H1 (cell line): ENCODE measurements around the gene RAN. TPM values are rescaled to one million over a fixed set of nuclear protein-coding genes. Genes with fewer than 3 reads are reported as not detected.
A peak's percentile ranks its signal among the peaks of the same experiment; 100 is the strongest.

ENCODE experiments used
- CTCF ChIA-PET: fragments of 300-600 bp; sonication (Branson Sonifier 250); formaldehyde crosslinking; loops from one replicate; lab custom pipeline; 2021; ENCODE audit not compliant: partially characterized antibody; lab: Charles Lee
- POLR2A ChIA-PET: fragments of 300-600 bp; sonication (Branson Sonifier 250); formaldehyde crosslinking; loops from one replicate; lab custom pipeline; 2021; ENCODE audit warnings: inconsistent platforms; ENCODE audit not compliant: partially characterized antibody; lab: Charles Lee
- DNase-seq, 2 experiments: peaks; one replicate each; pipeline versions ENCODE4 v3.0.0 to v3.0.0-alpha.2; 2010 to 2022; ENCODE audit warnings: low spot score in 2 of 2, low read depth in 1 of 2, mixed read lengths in 1 of 2
- FAIRE-seq: peaks from 2 replicates; lab custom pipeline; 2011; peaks lifted over from hg19 to GRCh38; lab: Jason Lieb, UNC
- H2AFZ ChIP-seq: 2 replicates; pipeline ENCODE4 v1.8.1; 2012; ENCODE audit warnings: low read length, inconsistent platforms
- H2AK5ac ChIP-seq: 2 replicates; pipeline ENCODE4 v1.6.1; 2013; ENCODE audit warnings: low read depth, low read length
- H2BK120ac ChIP-seq: replicated peaks from 2 replicates; pipeline ENCODE3; 2013; ENCODE audit warnings: low read depth, low read length, inconsistent platforms
- H2BK12ac ChIP-seq: 2 replicates; pipeline ENCODE4 v1.6.1; 2013; ENCODE audit warnings: low read depth, low read length
- H2BK15ac ChIP-seq: 2 replicates; pipeline ENCODE4 v1.6.1; 2013; ENCODE audit warnings: low read length
- H2BK20ac ChIP-seq: 2 replicates; pipeline ENCODE4 v1.6.1; 2013; ENCODE audit warnings: low read length
- H2BK5ac ChIP-seq: 2 replicates; pipeline ENCODE4 v1.6.1; 2013; ENCODE audit warnings: low read depth, low read length
- H3K14ac ChIP-seq: 2 replicates; pipeline ENCODE4 v1.6.1; 2013; ENCODE audit warnings: inconsistent platforms; ENCODE audit not compliant: insufficient read length
- H3K18ac ChIP-seq: 2 replicates; pipeline ENCODE4 v1.6.1; 2013; ENCODE audit warnings: low read length; ENCODE audit errors: extremely low read depth
- H3K23ac ChIP-seq: 2 replicates; pipeline ENCODE4 v1.6.1; 2013; ENCODE audit warnings: inconsistent platforms; ENCODE audit not compliant: insufficient read length
- H3K23me2 ChIP-seq: 2 replicates; pipeline ENCODE4 v1.6.1; 2013; ENCODE audit warnings: low read depth, low read length
- H3K27ac ChIP-seq: 2 replicates; pipeline ENCODE4 v1.6.1; 2011; ENCODE audit warnings: low read depth, low read length, inconsistent platforms
- H3K27me3 ChIP-seq, 4 experiments: replicated peaks in 1 of 4; 1 replicate in 1 of 4; 2 replicates in 3 of 4; pipeline versions ENCODE4 v1.6.1 to v1.8.1; 2011 to 2013; ENCODE audit warnings: low read length in 3 of 4, mild to moderate bottlenecking in 3 of 4, inconsistent platforms in 2 of 4, mixed read lengths in 2 of 4, moderate library complexity in 1 of 4; ENCODE audit not compliant: control insufficient read depth in 3 of 4, insufficient read depth in 3 of 4; ENCODE audit errors: extremely low read depth in 1 of 4
- H3K36me3 ChIP-seq, 4 experiments: 2 replicates each; pipeline versions ENCODE4 v1.6.1 to v1.8.1; 2011 to 2013; ENCODE audit warnings: mild to moderate bottlenecking in 4 of 4, low read length in 3 of 4, moderate library complexity in 2 of 4, control low read depth in 1 of 4, inconsistent platforms in 1 of 4; ENCODE audit not compliant: insufficient read depth in 4 of 4, control insufficient read depth in 2 of 4
- H3K4ac ChIP-seq: replicated peaks from 2 replicates; pipeline ENCODE3; 2013; ENCODE audit warnings: low read length, low read depth, mixed read lengths, inconsistent platforms; ENCODE audit not compliant: insufficient read length
- H3K4me1 ChIP-seq, 4 experiments: replicated peaks in 1 of 4; 1 replicate in 1 of 4; 2 replicates in 3 of 4; pipeline versions ENCODE4 v1.6.1 to v1.8.1; 2011 to 2013; ENCODE audit warnings: low read length in 3 of 4, inconsistent platforms in 2 of 4, mixed read lengths in 1 of 4; ENCODE audit not compliant: insufficient read depth in 4 of 4, control insufficient read depth in 3 of 4
- H3K4me2 ChIP-seq, 2 experiments: 2 replicates each; pipeline versions ENCODE4 v1.6.1 to v1.8.1; 2011 to 2013; ENCODE audit warnings: low read depth in 2 of 2, low read length in 2 of 2, control low read depth in 1 of 2, inconsistent platforms in 1 of 2, mild to moderate bottlenecking in 1 of 2; ENCODE audit not compliant: insufficient read depth in 1 of 2
- H3K4me3 ChIP-seq, 4 experiments: fragments of 200-600, 300-600 bp in 1 of 4; sonication (generic), shearing (Covaris generic), sonication (Bioruptor Twin) in 1 of 4; 2 replicates each; pipeline versions ENCODE4 v1.5.1 to v1.8.1; 2011 to 2016; ENCODE audit warnings: low read length in 4 of 4, low read depth in 3 of 4, control low read depth in 2 of 4, inconsistent platforms in 2 of 4, mild to moderate bottlenecking in 2 of 4, mixed read lengths in 1 of 4, moderate library complexity in 1 of 4; ENCODE audit not compliant: insufficient read depth in 2 of 4; ENCODE audit errors: extremely low read depth in 1 of 4
- H3K56ac ChIP-seq: replicated peaks from 2 replicates; pipeline ENCODE3; 2013; ENCODE audit warnings: low read depth, mild to moderate bottlenecking, mixed read lengths, low read length, inconsistent platforms; ENCODE audit not compliant: insufficient read length
- H3K79me1 ChIP-seq: 2 replicates; pipeline ENCODE4 v1.6.1; 2013; ENCODE audit warnings: low read depth, low read length, control low read depth
- H3K79me2 ChIP-seq, 2 experiments: 2 replicates each; pipeline versions ENCODE4 v1.6.1 to v1.8.1; 2012 to 2013; ENCODE audit warnings: low read length in 2 of 2, mild to moderate bottlenecking in 2 of 2, inconsistent platforms in 1 of 2; ENCODE audit not compliant: insufficient read depth in 2 of 2, control insufficient read depth in 1 of 2
- H3K9ac ChIP-seq, 4 experiments: replicated peaks in 1 of 4; 1 replicate in 1 of 4; 2 replicates in 3 of 4; pipeline versions ENCODE4 v1.6.1 to v1.8.1; 2011 to 2013; ENCODE audit warnings: low read depth in 3 of 4, low read length in 3 of 4, control low read depth in 2 of 4, mild to moderate bottlenecking in 2 of 4, moderate library complexity in 2 of 4, inconsistent platforms in 1 of 4; ENCODE audit errors: extremely low read depth in 1 of 4
- H3K9me3 ChIP-seq, 2 experiments: 2 replicates each; pipeline versions ENCODE4 v1.6.1 to v1.8.1; 2012 to 2013; ENCODE audit warnings: mild to moderate bottlenecking in 2 of 2, moderate library complexity in 2 of 2, control low read depth in 1 of 2, inconsistent platforms in 1 of 2, low read depth in 1 of 2, low read length in 1 of 2, mixed read lengths in 1 of 2; ENCODE audit not compliant: insufficient read depth in 2 of 2
- H4K20me1 ChIP-seq, 2 experiments: replicated peaks in 1 of 2; 2 replicates each; pipeline versions ENCODE3 to v1.8.1; 2011 to 2013; ENCODE audit warnings: inconsistent platforms in 2 of 2, low read length in 2 of 2, mild to moderate bottlenecking in 1 of 2; ENCODE audit not compliant: insufficient read depth in 2 of 2, control insufficient read depth in 1 of 2
- H4K5ac ChIP-seq: 2 replicates; pipeline ENCODE4 v1.6.1; 2013; ENCODE audit warnings: low read length, low read depth, mixed read lengths, inconsistent platforms; ENCODE audit not compliant: insufficient read length
- H4K8ac ChIP-seq: 2 replicates; pipeline ENCODE4 v1.8.0; 2013; ENCODE audit warnings: mild to moderate bottlenecking, moderate library complexity, low read length, inconsistent platforms; ENCODE audit not compliant: insufficient read depth; ENCODE audit errors: extremely low read depth
- H4K91ac ChIP-seq: replicated peaks from 2 replicates; pipeline ENCODE3; 2013; ENCODE audit warnings: low read length, mixed read lengths, inconsistent platforms; ENCODE audit not compliant: insufficient read length
- ATF3 ChIP-seq: IDR thresholded peaks from 2 replicates; pipeline ENCODE4 v1.6.1; 2011; ENCODE audit warnings: low read depth, mild to moderate bottlenecking, low read length; ENCODE audit not compliant: insufficient read depth
- BCL11A ChIP-seq, 2 experiments: IDR thresholded peaks; one replicate each; pipeline ENCODE4 v1.6.1; 2011; ENCODE audit warnings: low read depth in 2 of 2, low read length in 2 of 2, mild to moderate bottlenecking in 2 of 2
- EP300 ChIP-seq, 2 experiments: IDR thresholded peaks; 1 replicate in 1 of 2; 2 replicates in 1 of 2; pipeline ENCODE4 v1.6.1; 2011 to 2012; ENCODE audit warnings: low read depth in 2 of 2, low read length in 2 of 2, mild to moderate bottlenecking in 2 of 2, borderline replicate concordance in 1 of 2, inconsistent platforms in 1 of 2, moderate library complexity in 1 of 2
- GTF2F1 ChIP-seq: IDR thresholded peaks from 2 replicates; pipeline ENCODE4 v1.6.1; 2012; ENCODE audit warnings: low read depth, low read length, improper control_type of control experiment, borderline replicate concordance
- MAX ChIP-seq: IDR thresholded peaks from 2 replicates; pipeline ENCODE4 v1.6.1; 2012; ENCODE audit warnings: inconsistent platforms
- POLR2A ChIP-seq, 2 experiments: IDR thresholded peaks; 1 replicate in 1 of 2; 2 replicates in 1 of 2; pipeline ENCODE4 v1.6.1; 2011; ENCODE audit warnings: low read depth in 2 of 2, low read length in 2 of 2, mild to moderate bottlenecking in 2 of 2; ENCODE audit errors: control extremely low read depth in 1 of 2
- RBBP5 ChIP-seq: IDR thresholded peaks from 2 replicates; pipeline ENCODE4 v1.7.1; 2012; ENCODE audit warnings: low read depth, mild to moderate bottlenecking, inconsistent platforms, low read length, moderate library complexity, borderline replicate concordance
- RXRA ChIP-seq: IDR thresholded peaks from 2 replicates; pipeline ENCODE4 v1.6.1; 2011; ENCODE audit warnings: low read depth, mild to moderate bottlenecking, low read length, moderate library complexity; ENCODE audit not compliant: insufficient read depth
- SP1 ChIP-seq: IDR thresholded peaks from 2 replicates; pipeline ENCODE4 v1.6.1; 2011; ENCODE audit warnings: low read depth, low read length
- WGBS, 2 experiments: shearing (Covaris generic) in 1 of 2; methylation state at CpG; one replicate each; pipeline versions ENCODE4 v1.1.6 to v1.1.7; 2013 to 2015; ENCODE audit warnings: low lambda C conversion rate in 2 of 2, mixed read lengths in 2 of 2, inconsistent platforms in 1 of 2, low coverage in 1 of 2, missing lambda C conversion rate in 1 of 2; ENCODE audit not compliant: insufficient replicate concordance in 2 of 2, insufficient coverage in 1 of 2, insufficient read length in 1 of 2; ENCODE audit errors: extremely low coverage in 1 of 2, missing lambda C conversion rate in 1 of 2; 5-methylcytosine and 5-hydroxymethylcytosine counted together
- polyA plus RNA-seq, 7 experiments: library from polyadenylated mRNA; depleted of rRNA in 3 of 7; stranded (reverse) in 5 of 7; unstranded in 2 of 7; fragments of >200 nt in 5 of 7; fragments of 200-250 nt in 2 of 7; gene quantifications; 1 replicate in 5 of 7; 2 replicates in 1 of 7; 4 replicates in 1 of 7; pipeline versions ENCODE4 v1.2.1 to v1.2.3, GENCODE V29; 2011 to 2013; ENCODE audit warnings: missing spikeins in 2 of 7, mixed read lengths in 2 of 7
- total RNA-seq: library from RNA; stranded (reverse); fragmentation: NEBNext Ultra II Directional; extraction: Animal tissue kit (Norgen Biotek cat#: 25700); gene quantifications from 2 replicates; pipeline ENCODE4 v1.2.1, GENCODE V29; 2021

RAN gene
- total and polyA plus RNA-seq, 2 of the 8 experiments (the other 6 are each of a cell fraction or from before 2014, with no cell fraction given): 2,064 to 2,203 TPM

DNA sequence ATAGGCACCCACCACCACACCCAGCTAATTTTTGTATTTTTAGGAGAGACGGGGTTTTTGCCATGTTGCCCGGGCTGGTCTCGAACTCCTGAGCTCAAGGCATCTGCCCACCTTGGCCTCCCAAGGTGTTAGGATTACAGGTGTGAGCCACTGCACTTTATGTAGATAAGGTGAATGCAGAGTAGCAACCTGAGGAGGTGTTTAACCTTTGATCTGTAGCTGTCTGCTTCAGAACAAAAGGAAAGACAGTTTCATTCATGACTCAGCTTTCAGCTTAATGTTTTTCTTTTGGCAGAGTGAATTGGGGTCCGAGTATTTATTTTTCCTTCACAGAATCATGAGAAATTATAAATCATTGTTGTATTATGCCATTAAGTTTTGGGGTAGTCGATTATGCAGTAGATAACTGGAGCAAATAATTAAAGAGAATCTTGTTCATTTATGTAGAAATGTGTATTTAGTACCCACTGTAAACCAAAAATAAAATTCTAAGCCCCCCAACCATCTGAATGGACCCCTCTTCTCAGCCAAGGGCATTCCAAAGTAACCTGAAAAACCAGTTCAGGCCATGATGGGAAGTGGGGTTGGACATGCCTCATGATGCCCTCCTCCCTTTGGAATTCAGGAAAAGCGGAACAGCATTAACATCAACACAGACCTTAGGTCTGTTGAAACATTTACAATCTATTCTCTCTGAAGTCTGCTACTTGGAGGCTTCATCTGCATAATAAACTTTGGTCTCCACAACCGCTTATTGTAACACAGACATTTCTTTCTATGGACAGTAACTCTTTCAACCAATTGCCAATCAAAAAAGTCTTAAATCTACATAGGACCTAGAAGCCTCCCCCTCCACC lies 22.1 kb upstream of the RAN start:
- Histone ChIP-seq H2BK20ac (0 out of 2 replicates have a peak overlapping the region, but pooled peaks have one; percentile 100), H3K27ac (peak overlapping the region; percentile 44), H3K4me1 (peaks cover 9 to 13% (median 10%) of the 10 kb centered on the region in 4 experiments; a peak in 6 of 7 replicates), H3K79me2 (no peaks in the 10 kb centered on the region), H2AK5ac (peak overlapping the region; percentile 3; the same call in 1 of the 2 replicates), H3K36me3 (no peaks in the 10 kb centered on the region; a peak in 1 of 8 replicates), H3K56ac (no peak overlapping the region), H3K4ac (no peak overlapping the region), H3K4me3 (peak overlapping the region in 1 of 4 experiments; percentile 18; a peak in 2 of 8 replicates), H4K8ac (no peak overlapping the region), H3K23ac (no peak overlapping the region), H4K5ac (peak overlapping the region; percentile 68), H3K4me2 (peak overlapping the region; percentile 32 to 44; a peak in 3 of 4 replicates), H3K14ac (no peak overlapping the region), H3K23me2 (0 out of 2 replicates have a peak, but pooled peaks cover 4% of the 10 kb centered on the region), H3K79me1 (0 out of 2 replicates have a peak, but pooled peaks cover 2% of the 10 kb centered on the region), H2AFZ (no peak overlapping the region), H3K27me3 (no peaks in the 10 kb centered on the region), H4K91ac (peak overlapping the region; percentile 99), H3K9ac (no peak overlapping the region), H2BK15ac (no peak overlapping the region), H3K18ac (peak overlapping the region; percentile 97; the same call in 1 of the 2 replicates), H2BK120ac (peak overlapping the region; percentile 100), H2BK12ac (peak overlapping the region; percentile 100), H2BK5ac (peak overlapping the region; percentile 99), H3K9me3 (peaks cover 3 to 6% of the 10 kb centered on the region in 2 experiments; a peak in 2 of 4 replicates), H4K20me1 (no peaks in the 10 kb centered on the region)
- DNase-seq (no peak), FAIRE-seq (peak; percentile 86)
- ChIA-PET CTCF (interaction anchor here (0.5 to 2.4 kb wide), 5 partner anchors 8 to 23 kb away, joined by 3 to 8 read pairs (median 7); no protein-coding TSS in a partner anchor), POLR2A (interaction anchor here (0.6 to 5.2 kb wide), 9 partner anchors 10 to 30 kb away, joined by 3 to 28 read pairs (median 6); partner anchors contain the start of gene STX2)
- WGBS, 2 experiments: 48% methylated on average over 7 of the region's 7 CpGs; no CpG with 5 or more reads in 1 of the 2 experiments
- peak; percentile 94 for TF ChIP-seq SP1
- peak; percentile 30; the same call in 1 of the 2 replicates for TF ChIP-seq MAX
- TF ChIP-seq RBBP5: peak; percentile 69; the same call in 1 of the 2 replicates
- no peak for TF ChIP-seq GTF2F1
- TF ChIP-seq EP300 (IDR thresholded peaks at IDR 0.05; ENCODE audit: borderline replicate concordance in 1 of 2, low read depth in 2 of 2, low read length in 2 of 2): peak in 1 of 2 experiments; percentile 22; a peak in 1 of 3 replicates
- TF ChIP-seq ATF3: no peak
- no peak for TF ChIP-seq RXRA
- TF ChIP-seq BCL11A (IDR thresholded peaks at IDR 0.05; ENCODE audit: low read depth in 2 of 2, low read length in 2 of 2): peak in 1 of 2 experiments; percentile 31
- no peak for TF ChIP-seq POLR2A (IDR thresholded peaks at IDR 0.05; ENCODE audit: control extremely low read depth in 1 of 2, low read depth in 2 of 2, low read length in 2 of 2)
